ENCODE data around the gene CDK16.

The CDK16 gene

DNA sequence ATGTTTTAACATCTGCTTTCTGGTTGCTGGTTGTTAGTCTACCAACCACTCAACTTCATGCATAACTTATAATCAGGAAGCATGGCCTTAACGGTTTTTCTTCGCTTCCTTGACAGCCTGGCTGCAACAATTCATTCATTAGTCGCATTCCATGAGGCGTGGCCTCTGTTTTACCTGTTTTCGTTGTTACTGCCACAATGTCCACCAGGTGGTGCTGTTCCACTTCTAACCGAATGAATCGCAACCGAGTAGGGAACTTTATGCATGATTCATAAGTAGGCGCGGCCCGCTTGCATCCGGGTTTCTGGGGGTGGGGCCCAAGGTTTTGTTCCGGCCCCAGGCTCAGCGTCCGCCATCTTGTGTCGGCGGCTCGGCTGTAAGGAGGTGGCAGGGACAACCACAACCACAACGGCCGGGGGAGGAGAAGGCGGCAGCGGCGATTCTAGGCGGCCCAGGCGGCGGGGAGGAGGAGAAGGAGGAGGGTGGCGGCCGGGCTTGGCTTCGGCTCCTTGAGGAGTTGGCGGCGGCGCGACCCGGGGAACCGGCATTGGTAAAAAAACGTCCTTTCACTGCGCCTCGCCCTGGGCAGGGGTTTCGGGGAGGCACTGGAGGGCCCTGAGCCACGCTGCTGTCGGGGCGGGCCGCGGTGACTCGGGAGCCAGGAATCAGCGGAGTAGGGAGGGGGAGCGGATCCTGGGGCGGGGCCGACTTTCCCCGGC lies 24.8 kb upstream of the CDK16 start, which contains the start of gene UBA1:
Gene UBA1, plus strand, starts transcription at position 355 of the 719 bp plus-strand sequence. CDS start 4,974 bp downstream, outside the sequence.
- ChIA-PET POLR2A (interaction anchor here (1.2 kb wide), 1 partner anchor 40 kb away, joined by 5 read pairs; no protein-coding TSS in a partner anchor), CTCF (interaction anchor here (3.3 kb wide), 1 partner anchor 191 kb away, joined by 8 read pairs; no protein-coding TSS in a partner anchor)
- TF ChIP-seq, protein P1, sequence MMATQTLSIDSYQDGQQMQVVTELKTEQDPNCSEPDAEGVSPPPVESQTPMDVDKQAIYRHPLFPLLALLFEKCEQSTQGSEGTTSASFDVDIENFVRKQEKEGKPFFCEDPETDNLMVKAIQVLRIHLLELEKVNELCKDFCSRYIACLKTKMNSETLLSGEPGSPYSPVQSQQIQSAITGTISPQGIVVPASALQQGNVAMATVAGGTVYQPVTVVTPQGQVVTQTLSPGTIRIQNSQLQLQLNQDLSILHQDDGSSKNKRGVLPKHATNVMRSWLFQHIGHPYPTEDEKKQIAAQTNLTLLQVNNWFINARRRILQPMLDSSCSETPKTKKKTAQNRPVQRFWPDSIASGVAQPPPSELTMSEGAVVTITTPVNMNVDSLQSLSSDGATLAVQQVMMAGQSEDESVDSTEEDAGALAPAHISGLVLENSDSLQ (IDR thresholded peaks at IDR 0.05) = peak; percentile 85
- no peak for TF ChIP-seq SUZ12 (IDR thresholded peaks at IDR 0.05)
- TF ChIP-seq ELF4 (IDR thresholded peaks at IDR 0.05) = 0 out of 2 replicates have a peak, but pooled peaks have one; percentile 29
- no peak for TF ChIP-seq L3MBTL2 (conservative IDR thresholded peaks at IDR 0.05)
- no peak for TF ChIP-seq BHLHE40 (IDR thresholded peaks at IDR 0.05; ENCODE audit: borderline replicate concordance)
- DNase-seq (ENCODE audit: extremely low spot score) = peak; percentile 90

DNA sequence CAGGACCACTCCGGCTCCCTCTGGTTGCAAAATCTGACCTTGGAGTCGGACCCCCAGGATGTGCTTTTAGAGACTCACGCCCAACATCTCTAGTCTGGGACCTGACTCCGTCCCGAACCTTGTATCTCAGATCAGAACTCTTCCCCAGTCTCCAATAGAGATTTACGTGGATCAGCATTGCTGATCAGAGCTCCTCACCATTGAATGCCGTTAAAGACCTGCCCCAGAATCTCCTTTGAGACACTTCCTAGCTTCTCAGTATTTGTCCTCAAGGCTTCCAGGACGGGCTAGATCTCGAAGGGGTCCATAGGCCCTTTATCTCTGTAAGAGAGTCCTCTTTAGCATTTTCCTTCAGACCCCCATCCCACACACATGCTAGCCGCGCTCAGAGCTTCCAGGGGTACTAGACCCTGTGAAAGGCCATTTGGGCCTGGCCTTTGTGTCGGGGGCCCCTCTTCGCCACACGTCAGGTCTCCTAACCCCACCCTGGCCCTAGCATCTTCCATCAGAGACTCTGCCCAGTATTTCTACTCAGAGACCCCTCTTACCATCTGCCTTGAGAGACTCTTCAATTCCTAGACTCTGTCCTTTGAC lies 24.2 kb upstream of the CDK16 start:
- ChIA-PET CTCF (interaction anchor here (0.8 kb wide), 1 partner anchor 374 kb away, joined by 3 read pairs; no protein-coding TSS in a partner anchor), POLR2A (interaction anchor here (1.2 to 1.3 kb wide), 2 partner anchors 39 to 118 kb away, joined by 5 read pairs; no protein-coding TSS in a partner anchor)
- TF ChIP-seq CTBP1 (IDR thresholded peaks at IDR 0.05; ENCODE audit: borderline replicate concordance) = no peak
- TF ChIP-seq ZNF384 (IDR thresholded peaks at IDR 0.05) = no peak
- no peak for TF ChIP-seq ARNT (IDR thresholded peaks at IDR 0.05)
- no peak for TF ChIP-seq SUZ12 (IDR thresholded peaks at IDR 0.05)
- no peak for TF ChIP-seq ELF4 (IDR thresholded peaks at IDR 0.05)
- no peak for TF ChIP-seq FOXM1 (IDR thresholded peaks at IDR 0.05; ENCODE audit: borderline replicate concordance)
- no peak for TF ChIP-seq L3MBTL2 (conservative IDR thresholded peaks at IDR 0.05)
- no peak for TF ChIP-seq FOXA1 (IDR thresholded peaks at IDR 0.05)
- no peak for TF ChIP-seq SP1 (IDR thresholded peaks at IDR 0.05)
- no peak for TF ChIP-seq TARDBP (IDR thresholded peaks at IDR 0.05)
- TF ChIP-seq LEF1 (IDR thresholded peaks at IDR 0.05; ENCODE audit: borderline replicate concordance) = no peak
- no peak for DNase-seq (ENCODE audit: extremely low spot score)

- no peak for TF ChIP-seq HDGF (IDR thresholded peaks at IDR 0.05; ENCODE audit: borderline replicate concordance)
- no peak for TF ChIP-seq ARNT (IDR thresholded peaks at IDR 0.05)
- no peak for TF ChIP-seq TARDBP (IDR thresholded peaks at IDR 0.05)
- no peak for TF ChIP-seq FOXK2 (IDR thresholded peaks at IDR 0.05)
- TF ChIP-seq LEF1 (IDR thresholded peaks at IDR 0.05; ENCODE audit: borderline replicate concordance) = no peak
- no peak for TF ChIP-seq ZNF384 (IDR thresholded peaks at IDR 0.05)
- no peak for TF ChIP-seq BHLHE40 (IDR thresholded peaks at IDR 0.05; ENCODE audit: borderline replicate concordance)
- DNase-seq (ENCODE audit: extremely low spot score) = no peak
- ChIA-PET POLR2A (interaction anchor here (0.7 kb wide), 1 partner anchor 10 kb away, joined by 4 read pairs; no protein-coding TSS in a partner anchor), CTCF (no interaction called here)
Observed at GRCh38 chrX:47196098-47196497, 22.4 kb upstream of the CDK16 start.

DNA sequence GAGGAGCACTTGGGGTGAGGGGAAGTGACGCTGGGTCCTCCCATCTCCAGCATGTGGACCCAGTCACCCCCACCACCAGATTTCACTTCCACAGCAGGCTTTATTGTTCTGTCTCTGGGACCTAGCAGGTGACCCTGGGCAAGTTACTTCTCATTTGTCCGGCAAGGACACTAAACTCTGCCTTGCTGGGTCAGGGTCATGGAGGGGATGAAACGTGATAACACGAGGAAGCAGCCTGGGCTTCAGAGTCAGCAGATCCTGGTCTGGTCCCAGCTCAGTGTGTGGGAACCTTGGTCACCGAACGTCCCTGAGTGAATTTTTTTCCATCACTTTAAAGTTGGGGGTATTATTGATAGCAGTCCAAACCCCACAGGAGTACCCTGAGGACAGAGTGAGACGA lies 21.0 kb upstream of the CDK16 start:
- POLR2A ChIA-PET = no interaction called here
- CTCF ChIA-PET = no interaction called here
- no peak for DNase-seq (ENCODE audit: extremely low spot score)
- no peak for TF ChIP-seq ZNF384 (IDR thresholded peaks at IDR 0.05)
- TF ChIP-seq CTBP1 (IDR thresholded peaks at IDR 0.05; ENCODE audit: borderline replicate concordance) = no peak
- TF ChIP-seq BHLHE40 (IDR thresholded peaks at IDR 0.05; ENCODE audit: borderline replicate concordance) = no peak
- TF ChIP-seq FOXM1 (IDR thresholded peaks at IDR 0.05; ENCODE audit: borderline replicate concordance) = no peak
- TF ChIP-seq FOXA1 (IDR thresholded peaks at IDR 0.05) = no peak
- no peak for TF ChIP-seq FOXK2 (IDR thresholded peaks at IDR 0.05)
- TF ChIP-seq L3MBTL2 (conservative IDR thresholded peaks at IDR 0.05) = no peak
- TF ChIP-seq HDGF (IDR thresholded peaks at IDR 0.05; ENCODE audit: borderline replicate concordance) = no peak
- TF ChIP-seq ELF4 (IDR thresholded peaks at IDR 0.05) = no peak
- no peak for TF ChIP-seq SUZ12 (IDR thresholded peaks at IDR 0.05)
- no peak for TF ChIP-seq LEF1 (IDR thresholded peaks at IDR 0.05; ENCODE audit: borderline replicate concordance)
- no peak for TF ChIP-seq SP1 (IDR thresholded peaks at IDR 0.05)
- no peak for TF ChIP-seq TARDBP (IDR thresholded peaks at IDR 0.05)
- no peak for TF ChIP-seq ARNT (IDR thresholded peaks at IDR 0.05)
- TF ChIP-seq, protein P1 (IDR thresholded peaks at IDR 0.05) = no peak
- TF ChIP-seq NFRKB (IDR thresholded peaks at IDR 0.05) = no peak

DNA sequence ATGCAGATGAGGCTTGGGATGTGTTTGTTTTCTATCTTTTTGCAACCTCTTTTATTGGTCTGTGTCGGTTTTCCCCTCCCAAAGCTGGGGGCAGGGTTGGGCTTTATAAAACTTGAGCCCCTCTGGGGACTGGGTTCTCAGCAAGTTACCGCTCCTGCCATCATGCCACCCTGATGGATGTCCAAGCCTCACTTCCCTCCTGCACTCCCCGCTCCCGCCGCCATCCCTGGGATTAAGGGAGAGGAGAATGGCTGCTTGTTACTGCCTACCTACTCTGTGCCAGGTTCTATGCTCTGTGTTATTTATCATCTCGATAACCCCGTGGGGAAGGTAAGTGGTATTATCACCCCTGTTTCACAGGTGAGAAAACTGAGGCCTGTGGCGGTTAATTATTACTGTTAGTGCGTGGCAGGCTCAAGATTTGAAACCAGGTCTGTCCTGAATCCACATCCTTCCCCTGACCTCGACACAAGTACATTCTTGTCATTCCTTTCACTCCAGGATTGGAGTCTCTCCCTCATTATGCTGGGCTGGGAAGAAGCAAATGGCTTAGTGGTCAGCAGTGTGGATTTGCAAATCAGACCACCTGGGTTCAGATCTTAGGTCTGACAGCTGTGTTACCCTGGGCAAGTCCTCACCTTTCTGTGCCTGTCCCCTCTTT lies 20.3 kb upstream of the CDK16 start:
- ChIA-PET CTCF (no interaction called here), POLR2A (interaction anchor here (0.6 kb wide), 1 partner anchor 173 kb away, joined by 3 read pairs; no protein-coding TSS in a partner anchor)
- TF ChIP-seq ELF4 (IDR thresholded peaks at IDR 0.05) (no peak), L3MBTL2 (conservative IDR thresholded peaks at IDR 0.05) (no peak)
- no peak for DNase-seq (ENCODE audit: extremely low spot score)

DNA sequence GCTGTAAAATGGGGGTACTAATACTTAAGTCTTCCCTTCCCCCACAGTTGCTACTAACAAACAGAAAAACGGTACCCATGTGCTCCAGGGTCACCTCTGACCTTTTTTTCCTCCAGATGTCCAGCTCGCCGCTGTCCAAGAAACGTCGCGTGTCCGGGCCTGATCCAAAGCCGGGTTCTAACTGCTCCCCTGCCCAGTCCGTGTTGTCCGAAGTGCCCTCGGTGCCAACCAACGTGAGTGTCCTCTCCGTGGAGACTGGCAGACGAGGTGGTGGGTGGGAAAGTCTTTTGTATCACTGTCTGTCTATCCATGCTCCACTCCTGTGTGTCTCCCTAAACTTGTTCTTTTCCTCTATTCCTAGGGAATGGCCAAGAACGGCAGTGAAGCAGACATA lies 19.8 kb upstream of the CDK16 start:
- no peak for TF ChIP-seq ELF4 (IDR thresholded peaks at IDR 0.05)
- TF ChIP-seq L3MBTL2 (conservative IDR thresholded peaks at IDR 0.05) = no peak
- TF ChIP-seq, protein P1 (IDR thresholded peaks at IDR 0.05) = no peak
- DNase-seq (ENCODE audit: extremely low spot score) = no peak
- POLR2A ChIA-PET = interaction anchor here (0.6 kb wide), 1 partner anchor 172 kb away, joined by 3 read pairs; no protein-coding TSS in a partner anchor
- CTCF ChIA-PET = no interaction called here

All from HEK293T (cell line).